ENCODE data around the gene CARMIL1. TPM values are rescaled to one million over a fixed set of nuclear protein-coding genes. Genes with fewer than 3 reads are reported as not detected.

CARMIL1 gene
- total and polyA plus RNA-seq, 10 of the 15 experiments (the other 5 are each of a cell fraction or from before 2014, with no cell fraction given): 6.4 to 18.1 (median 10.3) TPM

DNA sequence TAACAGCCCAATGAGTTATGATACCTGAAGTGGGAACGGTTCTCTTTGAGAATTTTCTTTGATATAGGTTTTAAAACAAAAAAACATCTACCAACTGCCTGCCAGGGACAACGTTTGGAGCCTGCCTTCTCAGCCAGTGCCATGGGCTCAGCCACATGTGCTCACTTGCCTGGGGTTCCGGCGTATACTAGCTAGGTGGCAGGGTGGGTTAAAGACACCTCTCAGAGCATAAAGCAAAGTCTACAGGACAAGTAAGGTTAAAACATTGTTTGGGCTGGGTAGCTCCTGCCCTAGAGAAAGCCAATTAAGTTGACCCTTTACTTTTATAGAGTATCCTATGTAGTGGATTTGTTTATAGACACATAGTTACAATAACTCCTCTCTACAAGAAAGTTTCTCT is 334.9 kb downstream of the CARMIL1 start:
- H3K4me3 ChIP-seq: no peak overlapping the region
- FAIRE-seq (no peak), DNase-seq (ENCODE audit: low read depth, low spot score) (no peak), ATAC-seq (no peak)
- TF ChIP-seq KAT2A (conservative IDR thresholded peaks at IDR 0.05; ENCODE audit: control insufficient read depth, low read depth, low read length): no peak
- TF ChIP-seq, protein P1, sequence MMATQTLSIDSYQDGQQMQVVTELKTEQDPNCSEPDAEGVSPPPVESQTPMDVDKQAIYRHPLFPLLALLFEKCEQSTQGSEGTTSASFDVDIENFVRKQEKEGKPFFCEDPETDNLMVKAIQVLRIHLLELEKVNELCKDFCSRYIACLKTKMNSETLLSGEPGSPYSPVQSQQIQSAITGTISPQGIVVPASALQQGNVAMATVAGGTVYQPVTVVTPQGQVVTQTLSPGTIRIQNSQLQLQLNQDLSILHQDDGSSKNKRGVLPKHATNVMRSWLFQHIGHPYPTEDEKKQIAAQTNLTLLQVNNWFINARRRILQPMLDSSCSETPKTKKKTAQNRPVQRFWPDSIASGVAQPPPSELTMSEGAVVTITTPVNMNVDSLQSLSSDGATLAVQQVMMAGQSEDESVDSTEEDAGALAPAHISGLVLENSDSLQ (IDR thresholded peaks at IDR 0.05): no peak
- no peak for TF ChIP-seq BCL11A (IDR thresholded peaks at IDR 0.05; ENCODE audit: low read depth, low read length)
- TF ChIP-seq NRF1 (conservative IDR thresholded peaks at IDR 0.05; ENCODE audit: low read depth, low read length): no peak
- no peak for TF ChIP-seq ESRRA (IDR thresholded peaks at IDR 0.05; ENCODE audit: low read length)
- no peak for TF ChIP-seq RCOR1 (conservative IDR thresholded peaks at IDR 0.05; ENCODE audit: low read depth, low read length)
- no peak for TF ChIP-seq SMC3 (IDR thresholded peaks at IDR 0.05; ENCODE audit: borderline replicate concordance, low read length)
- no peaks in the 10 kb centered on the region for H3K27me3 ChIP-seq (replicated peaks in 1 of 2; ENCODE audit: control insufficient read depth in 2 of 2, insufficient read depth in 2 of 2, low read length in 1 of 2)
- H3K9ac ChIP-seq (ENCODE audit: control insufficient read depth, insufficient read depth, low read length): no peak overlapping the region
- H3K9me3 ChIP-seq (replicated peaks; ENCODE audit: control insufficient read depth, insufficient read depth, low read length): no peaks in the 10 kb centered on the region
- 53% methylated on average over 4 of the region's 4 CpGs for WGBS (ENCODE audit: insufficient coverage, insufficient replicate concordance, low lambda C conversion rate, missing lambda C conversion rate)
- BruUV-seq (replicated peaks): no TSS peak
- ChIA-PET POLR2A (no interaction called here), RAD21 (ENCODE audit: unreplicated experiment) (no interaction called here), SMC1A (ENCODE audit: uncharacterized antibody, unreplicated experiment) (interaction anchor here (1.0 to 1.8 kb wide), 3 partner anchors 12 to 348 kb away, joined by 3 to 4 read pairs (median 3); no protein-coding TSS in a partner anchor), CTCF (interaction anchor here (1.0 to 2.0 kb wide), 2 partner anchors 14 to 227 kb away, joined by 3 to 5 read pairs; no protein-coding TSS in a partner anchor)
- no peaks in the 10 kb centered on the region for H3K4me1 ChIP-seq (ENCODE audit: control insufficient read depth, insufficient read depth, low read length)
- no peak overlapping the region for H2AFZ ChIP-seq (ENCODE audit: control insufficient read depth, low read depth, low read length)
- H3K4me2 ChIP-seq (ENCODE audit: control insufficient read depth, insufficient read depth): no peak overlapping the region
- no peaks in the 10 kb centered on the region for H3K79me2 ChIP-seq (ENCODE audit: control insufficient read depth, insufficient read depth, low read length)
- in situ Hi-C loops (cut with MboI) (no loop called here), intact Hi-C loops (cut with micrococcal nuclease; ENCODE audit: unreplicated experiment) (no loop called here)
- H3K27ac ChIP-seq (ENCODE audit: control insufficient read depth, insufficient read depth): no peak overlapping the region
- H3K36me3 ChIP-seq (ENCODE audit: control insufficient read depth in 2 of 2, insufficient read depth in 2 of 2, low read length in 1 of 2): no peaks in the 10 kb centered on the region
- H4K20me1 ChIP-seq (ENCODE audit: control insufficient read depth, insufficient read depth): no peaks in the 10 kb centered on the region

- Histone ChIP-seq H2AFZ (ENCODE audit: control insufficient read depth, low read depth, low read length) (no peak overlapping the region), H4K20me1 (ENCODE audit: control insufficient read depth, insufficient read depth) (no peaks in the 10 kb centered on the region), H3K4me2 (ENCODE audit: control insufficient read depth, insufficient read depth) (no peak overlapping the region), H3K27ac (ENCODE audit: control insufficient read depth, insufficient read depth) (no peak overlapping the region), H3K36me3 (ENCODE audit: control insufficient read depth in 2 of 2, insufficient read depth in 2 of 2, low read length in 1 of 2) (no peaks in the 10 kb centered on the region), H3K4me3 (no peak overlapping the region), H3K9ac (ENCODE audit: control insufficient read depth, insufficient read depth, low read length) (no peak overlapping the region), H3K4me1 (ENCODE audit: control insufficient read depth, insufficient read depth, low read length) (no peaks in the 10 kb centered on the region), H3K9me3 (replicated peaks; ENCODE audit: control insufficient read depth, insufficient read depth, low read length) (no peaks in the 10 kb centered on the region), H3K79me2 (ENCODE audit: control insufficient read depth, insufficient read depth, low read length) (no peaks in the 10 kb centered on the region), H3K27me3 (replicated peaks in 1 of 2; ENCODE audit: control insufficient read depth in 2 of 2, insufficient read depth in 2 of 2, low read length in 1 of 2) (no peaks in the 10 kb centered on the region)
- ChIA-PET POLR2A (no interaction called here), CTCF (interaction anchor here (1.0 to 2.0 kb wide), 2 partner anchors 16 to 103 kb away, joined by 4 to 5 read pairs; no protein-coding TSS in a partner anchor), RAD21 (ENCODE audit: unreplicated experiment) (no interaction called here), SMC1A (ENCODE audit: uncharacterized antibody, unreplicated experiment) (interaction anchor here (0.9 kb wide), 1 partner anchor 338 kb away, joined by 3 read pairs; no protein-coding TSS in a partner anchor)
- 25% methylated on average over 1 of the region's 1 CpG for WGBS (ENCODE audit: insufficient coverage, insufficient replicate concordance, low lambda C conversion rate, missing lambda C conversion rate)
- in situ Hi-C loops (cut with MboI) (no loop called here), intact Hi-C loops (cut with micrococcal nuclease; ENCODE audit: unreplicated experiment) (no loop called here)
- ATAC-seq (no peak), FAIRE-seq (no peak), DNase-seq (ENCODE audit: low read depth, low spot score) (no peak)
- no TSS peak for BruUV-seq (replicated peaks)
- TF ChIP-seq POLR2AphosphoS5 (IDR thresholded peaks at IDR 0.05; ENCODE audit: low read length): no peak
- no peak for TF ChIP-seq CBX5 (IDR thresholded peaks at IDR 0.05; ENCODE audit: low read depth)
- TF ChIP-seq MYC (IDR thresholded peaks at IDR 0.05; ENCODE audit: insufficient read depth, insufficient read length, insufficient replicate concordance, low read length, severe bottlenecking): no peak
- TF ChIP-seq CBX3 (IDR thresholded peaks at IDR 0.05; ENCODE audit: borderline replicate concordance, low read depth): no peak
- no peak for TF ChIP-seq ATF2 (IDR thresholded peaks at IDR 0.05; ENCODE audit: low read length)
- TF ChIP-seq SMARCA5 (IDR thresholded peaks at IDR 0.05): no peak
- TF ChIP-seq NR2C2 (IDR thresholded peaks at IDR 0.05; ENCODE audit: borderline replicate concordance, control insufficient read depth, insufficient read length, low read depth): no peak
- no peak for TF ChIP-seq BRCA1 (IDR thresholded peaks at IDR 0.05; ENCODE audit: low read depth, low read length)
- TF ChIP-seq CREM (IDR thresholded peaks at IDR 0.05; ENCODE audit: low read depth): no peak
- no peak for TF ChIP-seq TAF1 (IDR thresholded peaks at IDR 0.05; ENCODE audit: borderline replicate concordance, low read depth, low read length)
- TF ChIP-seq SPI1 (IDR thresholded peaks at IDR 0.05; ENCODE audit: borderline replicate concordance, insufficient read depth, low read depth, low read length): no peak
Observed at GRCh38 chr6:25615471-25615870, 336.3 kb downstream of the CARMIL1 start.
